HEK293T (cell line): ENCODE results near the gene FZD10.

Experiments
- ARNT ChIP-seq: fragments of 450-650 bp; IDR thresholded peaks from 2 replicates; pipeline ENCODE4 v1.6.1; 2017; ENCODE audit warnings: mild to moderate bottlenecking
- CTBP1 ChIP-seq: fragments of 450-650 bp; IDR thresholded peaks from 2 replicates; pipeline ENCODE4 v1.6.1; 2016; ENCODE audit warnings: borderline replicate concordance
- ELF4 ChIP-seq: fragments of 450-650 bp; IDR thresholded peaks from 2 replicates; pipeline ENCODE4 v1.6.1; 2017; ENCODE audit warnings: antibody characterized with exemption
- FOXA1 ChIP-seq: fragments of 450-650 bp; IDR thresholded peaks from 2 replicates; pipeline ENCODE4 v1.6.1; 2016; ENCODE audit warnings: mild to moderate bottlenecking
- FOXK2 ChIP-seq: fragments of 450-650 bp; IDR thresholded peaks from 2 replicates; pipeline ENCODE4 v1.6.1; 2016; ENCODE audit warnings: mild to moderate bottlenecking
- L3MBTL2 ChIP-seq: fragments of 450-650 bp; conservative IDR thresholded peaks from 2 replicates; pipeline ENCODE4 v1.6.1; 2016; ENCODE audit warnings: mild to moderate bottlenecking
- PKNOX1 ChIP-seq: fragments of 450-650 bp; IDR thresholded peaks from 2 replicates; pipeline ENCODE4 v1.6.1; 2016
- SP1 ChIP-seq: fragments of 450-650 bp; IDR thresholded peaks from 2 replicates; pipeline ENCODE4 v1.6.1; 2017
- SUZ12 ChIP-seq: fragments of 450-650 bp; IDR thresholded peaks from 2 replicates; pipeline ENCODE4 v1.6.1; 2016; ENCODE audit warnings: mild to moderate bottlenecking
- TARDBP ChIP-seq: fragments of 450-650 bp; IDR thresholded peaks from 2 replicates; pipeline ENCODE4 v1.6.1; 2016
- ZNF384 ChIP-seq: fragments of 450-650 bp; IDR thresholded peaks from 2 replicates; pipeline ENCODE4 v1.6.1; 2016

- TF ChIP-seq ARNT (no peak), FOXK2 (no peak), ELF4 (no peak), SUZ12 (no peak), SP1 (no peak), CTBP1 (no peak), L3MBTL2 (no peak), FOXA1 (no peak), PKNOX1 (no peak), TARDBP (no peak), ZNF384 (no peak)
Measured at GRCh38 chr12:130201037-130201436, 38.8 kb downstream of the FZD10 start.
